Uterus (tissue), 2 donors: ENCODE measurements around the gene FANCD2OS.

Experiments
- CTCF ChIP-seq, 4 experiments: fragments of 200-600 bp in 2 of 4; fragments of 450-650 bp in 2 of 4; sonication (generic) in 2 of 4; IDR thresholded peaks; one replicate each; pipeline ENCODE4 v1.5.1; 2016 to 2019; ENCODE audit warnings: antibody characterized with exemption in 4 of 4, mild to moderate bottlenecking in 2 of 4, moderate library complexity in 1 of 4
- POLR2A ChIP-seq, 2 donors: fragments of 450-650 bp; IDR thresholded peaks; one replicate each; pipeline ENCODE4 v1.6.1; 2016; ENCODE audit warnings: antibody characterized with exemption in 2 of 2, mild to moderate bottlenecking in 1 of 2, moderate library complexity in 1 of 2

DNA sequence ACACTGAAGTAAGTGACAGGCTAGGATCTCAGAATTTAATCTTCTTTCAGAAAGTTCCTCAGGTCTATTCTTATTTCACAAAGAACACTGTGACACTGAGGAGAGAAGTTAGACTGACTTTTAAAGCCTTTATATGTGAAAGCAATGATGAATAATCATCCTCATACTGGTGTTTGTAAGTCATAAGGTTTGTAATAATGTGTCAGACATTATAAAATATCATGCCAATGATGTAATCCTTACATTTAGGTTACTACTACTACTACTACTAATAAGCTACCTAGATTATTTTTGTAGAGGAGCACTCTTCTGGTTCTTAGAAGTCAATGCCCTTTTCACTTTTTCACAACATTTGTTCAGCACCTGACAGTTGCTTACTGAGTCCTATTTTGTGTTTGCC is 33.4 kb downstream of the FANCD2OS start:
- TF ChIP-seq CTCF (IDR thresholded peaks at IDR 0.05) (no peak), POLR2A (IDR thresholded peaks at IDR 0.05) (no peak)
